H1 (cell line): ENCODE data around the gene SMARCA5. TPM values are rescaled to one million over a fixed set of nuclear protein-coding genes. Genes with fewer than 3 reads are reported as not detected.

ENCODE experiments used
- CTCF ChIA-PET: fragments of 300-600 bp; sonication (Branson Sonifier 250); formaldehyde crosslinking; loops from one replicate; lab custom pipeline; 2021; ENCODE audit not compliant: partially characterized antibody; lab: Charles Lee
- POLR2A ChIA-PET: fragments of 300-600 bp; sonication (Branson Sonifier 250); formaldehyde crosslinking; loops from one replicate; lab custom pipeline; 2021; ENCODE audit warnings: inconsistent platforms; ENCODE audit not compliant: partially characterized antibody; lab: Charles Lee
- DNase-seq, 2 experiments: peaks; one replicate each; pipeline versions ENCODE4 v3.0.0 to v3.0.0-alpha.2; 2010 to 2022; ENCODE audit warnings: low spot score in 2 of 2, low read depth in 1 of 2, mixed read lengths in 1 of 2
- FAIRE-seq: peaks from 2 replicates; lab custom pipeline; 2011; peaks lifted over from hg19 to GRCh38; lab: Jason Lieb, UNC
- H2AFZ ChIP-seq: 2 replicates; pipeline ENCODE4 v1.8.1; 2012; ENCODE audit warnings: low read length, inconsistent platforms
- H2AK5ac ChIP-seq: 2 replicates; pipeline ENCODE4 v1.6.1; 2013; ENCODE audit warnings: low read depth, low read length
- H2BK120ac ChIP-seq: replicated peaks from 2 replicates; pipeline ENCODE3; 2013; ENCODE audit warnings: low read depth, low read length, inconsistent platforms
- H2BK12ac ChIP-seq: 2 replicates; pipeline ENCODE4 v1.6.1; 2013; ENCODE audit warnings: low read depth, low read length
- H2BK15ac ChIP-seq: 2 replicates; pipeline ENCODE4 v1.6.1; 2013; ENCODE audit warnings: low read length
- H2BK20ac ChIP-seq: 2 replicates; pipeline ENCODE4 v1.6.1; 2013; ENCODE audit warnings: low read length
- H2BK5ac ChIP-seq: 2 replicates; pipeline ENCODE4 v1.6.1; 2013; ENCODE audit warnings: low read depth, low read length
- H3K14ac ChIP-seq: 2 replicates; pipeline ENCODE4 v1.6.1; 2013; ENCODE audit warnings: inconsistent platforms; ENCODE audit not compliant: insufficient read length
- H3K18ac ChIP-seq: 2 replicates; pipeline ENCODE4 v1.6.1; 2013; ENCODE audit warnings: low read length; ENCODE audit errors: extremely low read depth
- H3K23ac ChIP-seq: 2 replicates; pipeline ENCODE4 v1.6.1; 2013; ENCODE audit warnings: inconsistent platforms; ENCODE audit not compliant: insufficient read length
- H3K23me2 ChIP-seq: 2 replicates; pipeline ENCODE4 v1.6.1; 2013; ENCODE audit warnings: low read depth, low read length
- H3K27ac ChIP-seq: 2 replicates; pipeline ENCODE4 v1.6.1; 2011; ENCODE audit warnings: low read depth, low read length, inconsistent platforms
- H3K27me3 ChIP-seq, 4 experiments: replicated peaks in 1 of 4; 1 replicate in 1 of 4; 2 replicates in 3 of 4; pipeline versions ENCODE4 v1.6.1 to v1.8.1; 2011 to 2013; ENCODE audit warnings: low read length in 3 of 4, mild to moderate bottlenecking in 3 of 4, inconsistent platforms in 2 of 4, mixed read lengths in 2 of 4, moderate library complexity in 1 of 4; ENCODE audit not compliant: control insufficient read depth in 3 of 4, insufficient read depth in 3 of 4; ENCODE audit errors: extremely low read depth in 1 of 4
- H3K36me3 ChIP-seq, 4 experiments: 2 replicates each; pipeline versions ENCODE4 v1.6.1 to v1.8.1; 2011 to 2013; ENCODE audit warnings: mild to moderate bottlenecking in 4 of 4, low read length in 3 of 4, moderate library complexity in 2 of 4, control low read depth in 1 of 4, inconsistent platforms in 1 of 4; ENCODE audit not compliant: insufficient read depth in 4 of 4, control insufficient read depth in 2 of 4
- H3K4ac ChIP-seq: replicated peaks from 2 replicates; pipeline ENCODE3; 2013; ENCODE audit warnings: low read length, low read depth, mixed read lengths, inconsistent platforms; ENCODE audit not compliant: insufficient read length
- H3K4me1 ChIP-seq, 4 experiments: replicated peaks in 1 of 4; 1 replicate in 1 of 4; 2 replicates in 3 of 4; pipeline versions ENCODE4 v1.6.1 to v1.8.1; 2011 to 2013; ENCODE audit warnings: low read length in 3 of 4, inconsistent platforms in 2 of 4, mixed read lengths in 1 of 4; ENCODE audit not compliant: insufficient read depth in 4 of 4, control insufficient read depth in 3 of 4
- H3K4me2 ChIP-seq, 2 experiments: 2 replicates each; pipeline versions ENCODE4 v1.6.1 to v1.8.1; 2011 to 2013; ENCODE audit warnings: low read depth in 2 of 2, low read length in 2 of 2, control low read depth in 1 of 2, inconsistent platforms in 1 of 2, mild to moderate bottlenecking in 1 of 2; ENCODE audit not compliant: insufficient read depth in 1 of 2
- H3K4me3 ChIP-seq, 4 experiments: fragments of 200-600, 300-600 bp in 1 of 4; sonication (generic), shearing (Covaris generic), sonication (Bioruptor Twin) in 1 of 4; 2 replicates each; pipeline versions ENCODE4 v1.5.1 to v1.8.1; 2011 to 2016; ENCODE audit warnings: low read length in 4 of 4, low read depth in 3 of 4, control low read depth in 2 of 4, inconsistent platforms in 2 of 4, mild to moderate bottlenecking in 2 of 4, mixed read lengths in 1 of 4, moderate library complexity in 1 of 4; ENCODE audit not compliant: insufficient read depth in 2 of 4; ENCODE audit errors: extremely low read depth in 1 of 4
- H3K56ac ChIP-seq: replicated peaks from 2 replicates; pipeline ENCODE3; 2013; ENCODE audit warnings: low read depth, mild to moderate bottlenecking, mixed read lengths, low read length, inconsistent platforms; ENCODE audit not compliant: insufficient read length
- H3K79me1 ChIP-seq: 2 replicates; pipeline ENCODE4 v1.6.1; 2013; ENCODE audit warnings: low read depth, low read length, control low read depth
- H3K79me2 ChIP-seq, 2 experiments: 2 replicates each; pipeline versions ENCODE4 v1.6.1 to v1.8.1; 2012 to 2013; ENCODE audit warnings: low read length in 2 of 2, mild to moderate bottlenecking in 2 of 2, inconsistent platforms in 1 of 2; ENCODE audit not compliant: insufficient read depth in 2 of 2, control insufficient read depth in 1 of 2
- H3K9ac ChIP-seq, 4 experiments: replicated peaks in 1 of 4; 1 replicate in 1 of 4; 2 replicates in 3 of 4; pipeline versions ENCODE4 v1.6.1 to v1.8.1; 2011 to 2013; ENCODE audit warnings: low read depth in 3 of 4, low read length in 3 of 4, control low read depth in 2 of 4, mild to moderate bottlenecking in 2 of 4, moderate library complexity in 2 of 4, inconsistent platforms in 1 of 4; ENCODE audit errors: extremely low read depth in 1 of 4
- H3K9me3 ChIP-seq, 2 experiments: 2 replicates each; pipeline versions ENCODE4 v1.6.1 to v1.8.1; 2012 to 2013; ENCODE audit warnings: mild to moderate bottlenecking in 2 of 2, moderate library complexity in 2 of 2, control low read depth in 1 of 2, inconsistent platforms in 1 of 2, low read depth in 1 of 2, low read length in 1 of 2, mixed read lengths in 1 of 2; ENCODE audit not compliant: insufficient read depth in 2 of 2
- H4K20me1 ChIP-seq, 2 experiments: replicated peaks in 1 of 2; 2 replicates each; pipeline versions ENCODE3 to v1.8.1; 2011 to 2013; ENCODE audit warnings: inconsistent platforms in 2 of 2, low read length in 2 of 2, mild to moderate bottlenecking in 1 of 2; ENCODE audit not compliant: insufficient read depth in 2 of 2, control insufficient read depth in 1 of 2
- H4K5ac ChIP-seq: 2 replicates; pipeline ENCODE4 v1.6.1; 2013; ENCODE audit warnings: low read length, low read depth, mixed read lengths, inconsistent platforms; ENCODE audit not compliant: insufficient read length
- H4K8ac ChIP-seq: 2 replicates; pipeline ENCODE4 v1.8.0; 2013; ENCODE audit warnings: mild to moderate bottlenecking, moderate library complexity, low read length, inconsistent platforms; ENCODE audit not compliant: insufficient read depth; ENCODE audit errors: extremely low read depth
- H4K91ac ChIP-seq: replicated peaks from 2 replicates; pipeline ENCODE3; 2013; ENCODE audit warnings: low read length, mixed read lengths, inconsistent platforms; ENCODE audit not compliant: insufficient read length
- ASH2L ChIP-seq: fragments of 200-600, 300-600 bp; sonication (generic); IDR thresholded peaks from one replicate; pipeline ENCODE4 v1.7.1; 2017; ENCODE audit warnings: low read length
- BACH1 ChIP-seq: IDR thresholded peaks from 2 replicates; pipeline ENCODE4 v1.6.1; 2012; ENCODE audit warnings: low read length, improper control_type of control experiment
- BRCA1 ChIP-seq: IDR thresholded peaks from 2 replicates; pipeline ENCODE4 v1.6.1; 2012; ENCODE audit warnings: low read depth, low read length, improper control_type of control experiment
- KDM1A ChIP-seq: fragments of 200-600, 300-600 bp; sonication (generic); IDR thresholded peaks from 2 replicates; pipeline ENCODE4 v1.7.1; 2016; ENCODE audit warnings: mild to moderate bottlenecking, low read length, borderline replicate concordance
- NRF1 ChIP-seq: IDR thresholded peaks from 2 replicates; pipeline ENCODE4 v1.6.1; 2011; ENCODE audit warnings: mild to moderate bottlenecking, low read depth, low read length, improper control_type of control experiment
- TAF1 ChIP-seq: IDR thresholded peaks from 2 replicates; pipeline ENCODE4 v1.6.1; 2011; ENCODE audit warnings: mild to moderate bottlenecking, low read depth, low read length
- WGBS, 2 experiments: shearing (Covaris generic) in 1 of 2; methylation state at CpG; one replicate each; pipeline versions ENCODE4 v1.1.6 to v1.1.7; 2013 to 2015; ENCODE audit warnings: low lambda C conversion rate in 2 of 2, mixed read lengths in 2 of 2, inconsistent platforms in 1 of 2, low coverage in 1 of 2, missing lambda C conversion rate in 1 of 2; ENCODE audit not compliant: insufficient replicate concordance in 2 of 2, insufficient coverage in 1 of 2, insufficient read length in 1 of 2; ENCODE audit errors: extremely low coverage in 1 of 2, missing lambda C conversion rate in 1 of 2; 5-methylcytosine and 5-hydroxymethylcytosine counted together
- polyA plus RNA-seq, 7 experiments: library from polyadenylated mRNA; depleted of rRNA in 3 of 7; stranded (reverse) in 5 of 7; unstranded in 2 of 7; fragments of >200 nt in 5 of 7; fragments of 200-250 nt in 2 of 7; gene quantifications; 1 replicate in 5 of 7; 2 replicates in 1 of 7; 4 replicates in 1 of 7; pipeline versions ENCODE4 v1.2.1 to v1.2.3, GENCODE V29; 2011 to 2013; ENCODE audit warnings: missing spikeins in 2 of 7, mixed read lengths in 2 of 7
- total RNA-seq: library from RNA; stranded (reverse); fragmentation: NEBNext Ultra II Directional; extraction: Animal tissue kit (Norgen Biotek cat#: 25700); gene quantifications from 2 replicates; pipeline ENCODE4 v1.2.1, GENCODE V29; 2021

The SMARCA5 gene
- total and polyA plus RNA-seq, 2 of the 8 experiments (the other 6 are each of a cell fraction or from before 2014, with no cell fraction given): 13.9 to 112 TPM

DNA sequence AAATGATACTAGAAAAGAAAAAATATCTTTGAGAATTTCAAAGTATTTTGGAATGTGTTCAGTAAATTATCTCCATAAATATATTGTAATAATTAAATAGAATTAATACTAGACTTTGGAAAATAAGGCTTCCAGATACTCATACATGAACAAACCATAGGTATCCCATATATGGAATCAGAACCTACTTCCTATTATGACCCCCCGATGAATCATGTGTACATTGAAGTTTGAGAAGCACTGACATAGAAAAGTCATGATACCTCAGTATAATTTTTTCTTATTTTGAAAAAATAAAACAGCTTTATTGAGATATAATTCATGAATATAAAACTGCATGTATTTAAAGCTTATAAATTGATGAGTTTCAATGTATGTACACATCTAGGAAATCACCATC, 27.2 kb upstream of the SMARCA5 start:
- Histone ChIP-seq H4K20me1 (no peaks in the 10 kb centered on the region), H3K79me2 (no peaks in the 10 kb centered on the region), H3K23me2 (no peaks in the 10 kb centered on the region), H3K4me2 (no peak overlapping the region), H3K14ac (no peak overlapping the region), H4K91ac (no peak overlapping the region), H3K56ac (no peak overlapping the region), H3K23ac (no peak overlapping the region), H2BK12ac (no peak overlapping the region), H3K9me3 (no peaks in the 10 kb centered on the region)
- no peak for DNase-seq
- WGBS, 2 experiments: 92% methylated on average over 1 of the region's 1 CpG; no CpG with 5 or more reads in 1 of the 2 experiments
- POLR2A ChIA-PET: no interaction called here
- TF ChIP-seq BRCA1 (no peak), TAF1 (no peak), ASH2L (no peak), BACH1 (no peak), NRF1 (no peak), KDM1A (no peak)
- TF ChIP-seq, all 59 proteins: peak for 0
- Histone ChIP-seq H2AK5ac (no peak overlapping the region), H3K18ac (no peak overlapping the region), H3K79me1 (no peaks in the 10 kb centered on the region), H3K4ac (no peak overlapping the region), H4K5ac (no peak overlapping the region), H3K36me3 (no peaks in the 10 kb centered on the region), H2BK15ac (no peak overlapping the region), H3K4me1 (no peaks in the 10 kb centered on the region), H4K8ac (no peak overlapping the region), H3K27ac (no peak overlapping the region), H3K4me3 (no peak overlapping the region), H2AFZ (no peak overlapping the region), H2BK20ac (no peak overlapping the region), H3K9ac (no peak overlapping the region), H3K27me3 (no peaks in the 10 kb centered on the region), H2BK120ac (no peak overlapping the region), H2BK5ac (no peak overlapping the region)
- CTCF ChIA-PET: interaction anchor here (0.6 kb wide), 2 partner anchors 108 to 669 kb away, joined by 3 read pairs; no protein-coding TSS in a partner anchor
- no peak for FAIRE-seq
